ENCODE measurements around the gene RNASE13.

The RNASE13 gene

GRCh38 chr14:21034707-21035106, at the start of gene RNASE13:
RNASE13 (minus strand) TSS chr14:21034807; CDS start chr14:21034288, 519 bp downstream.
- DNase-seq (ENCODE audit: low read depth, low spot score) = no peak

GRCh38 chr14:21084396-21084795, 49.8 kb upstream of the RNASE13 start:
- DNase-seq (ENCODE audit: low read depth, low spot score) = no peak

GRCh38 chr14:21083565-21084325, 49.1 kb upstream of the RNASE13 start:
- DNase-seq (ENCODE audit: low read depth, low spot score) = no peak

GRCh38 chr14:21081521-21082142, 47.0 kb upstream of the RNASE13 start:
- no peak for DNase-seq (ENCODE audit: low read depth, low spot score)

GRCh38 chr14:21078726-21079125, 44.1 kb upstream of the RNASE13 start:
- DNase-seq (ENCODE audit: low read depth, low spot score) = no peak

- no peak for DNase-seq (ENCODE audit: low read depth, low spot score)
These were observed 43.7 kb upstream of the RNASE13 start for GRCh38 chr14:21078287-21078686.

- DNase-seq (ENCODE audit: low read depth, low spot score) = no peak
These were observed 43.1 kb upstream of the RNASE13 start for GRCh38 chr14:21077672-21078071.

GRCh38 chr14:21075719-21076437, 41.3 kb upstream of the RNASE13 start:
- DNase-seq (ENCODE audit: low read depth, low spot score) = no peak

GRCh38 chr14:21074398-21075272, 40.0 kb upstream of the RNASE13 start:
- DNase-seq (ENCODE audit: low read depth, low spot score) = no peak

GRCh38 chr14:21073921-21074320, 39.3 kb upstream of the RNASE13 start:
- no peak for DNase-seq (ENCODE audit: low read depth, low spot score)

GRCh38 chr14:21072781-21073339, 38.3 kb upstream of the RNASE13 start:
- no peak for DNase-seq (ENCODE audit: low read depth, low spot score)

GRCh38 chr14:21072031-21072473, 37.4 kb upstream of the RNASE13 start:
- DNase-seq (ENCODE audit: low read depth, low spot score) = no peak

- no peak for DNase-seq (ENCODE audit: low read depth, low spot score)
These were observed 36.8 kb upstream of the RNASE13 start for GRCh38 chr14:21071225-21072030.

GRCh38 chr14:21070610-21071224, 36.1 kb upstream of the RNASE13 start:
- DNase-seq (ENCODE audit: low read depth, low spot score) = no peak

- no peak for DNase-seq (ENCODE audit: low read depth, low spot score)
These were observed 35.5 kb upstream of the RNASE13 start, which contains the start of gene ARHGEF40 for GRCh38 chr14:21070083-21070609. ARHGEF40 (plus strand) TSS chr14:21070304; CDS start chr14:21070397, 93 bp downstream.

- DNase-seq (ENCODE audit: low read depth, low spot score) = no peak
These were observed 34.9 kb upstream of the RNASE13 start for GRCh38 chr14:21069388-21070082.

- no peak for DNase-seq (ENCODE audit: low read depth, low spot score)
These were observed 34.1 kb upstream of the RNASE13 start for GRCh38 chr14:21068521-21069387.

Measured in activated naive CD8-positive, alpha-beta T cell treated with anti-CD3 and anti-CD28 coated beads, Interleukin-2, amount 50 U/mL, for 16 hours (primary cell).